ENCODE data around the gene STIP1.

DNA sequence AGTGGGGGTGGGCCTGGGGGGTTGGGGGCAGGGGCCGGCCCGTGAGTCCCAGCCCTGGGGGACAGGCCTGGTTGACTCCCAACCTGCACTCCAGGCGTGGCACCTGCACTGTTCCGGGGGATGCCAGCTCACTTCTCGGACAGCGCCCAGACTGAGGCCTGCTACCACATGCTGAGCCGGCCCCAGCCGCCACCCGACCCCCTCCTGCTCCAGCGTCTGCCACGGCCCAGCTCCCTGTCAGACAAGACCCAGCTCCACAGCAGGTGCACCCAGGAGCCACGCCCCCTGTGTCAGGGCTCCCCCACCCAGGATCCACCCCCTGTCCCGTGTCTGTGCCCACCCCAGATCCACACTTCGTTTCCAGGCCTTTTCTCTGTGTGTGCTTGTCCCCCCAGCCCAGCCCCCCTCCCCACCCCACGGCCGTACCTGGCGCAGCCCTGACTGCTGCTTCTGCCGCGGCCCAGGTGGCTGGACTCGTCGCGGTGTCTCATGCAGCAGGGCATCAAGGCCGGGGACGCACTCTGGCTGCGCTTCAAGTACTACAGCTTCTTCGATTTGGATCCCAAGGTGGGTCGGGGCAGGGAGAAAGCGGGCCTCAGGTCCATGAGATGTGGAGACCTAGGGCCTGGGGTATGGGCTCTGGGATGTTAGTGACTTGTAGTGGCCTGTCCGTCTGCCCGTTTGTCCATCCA is 25.4 kb downstream of the STIP1 start:
- TF ChIP-seq RXRA (IDR thresholded peaks at IDR 0.05): no peak
- TF ChIP-seq, protein P1, sequence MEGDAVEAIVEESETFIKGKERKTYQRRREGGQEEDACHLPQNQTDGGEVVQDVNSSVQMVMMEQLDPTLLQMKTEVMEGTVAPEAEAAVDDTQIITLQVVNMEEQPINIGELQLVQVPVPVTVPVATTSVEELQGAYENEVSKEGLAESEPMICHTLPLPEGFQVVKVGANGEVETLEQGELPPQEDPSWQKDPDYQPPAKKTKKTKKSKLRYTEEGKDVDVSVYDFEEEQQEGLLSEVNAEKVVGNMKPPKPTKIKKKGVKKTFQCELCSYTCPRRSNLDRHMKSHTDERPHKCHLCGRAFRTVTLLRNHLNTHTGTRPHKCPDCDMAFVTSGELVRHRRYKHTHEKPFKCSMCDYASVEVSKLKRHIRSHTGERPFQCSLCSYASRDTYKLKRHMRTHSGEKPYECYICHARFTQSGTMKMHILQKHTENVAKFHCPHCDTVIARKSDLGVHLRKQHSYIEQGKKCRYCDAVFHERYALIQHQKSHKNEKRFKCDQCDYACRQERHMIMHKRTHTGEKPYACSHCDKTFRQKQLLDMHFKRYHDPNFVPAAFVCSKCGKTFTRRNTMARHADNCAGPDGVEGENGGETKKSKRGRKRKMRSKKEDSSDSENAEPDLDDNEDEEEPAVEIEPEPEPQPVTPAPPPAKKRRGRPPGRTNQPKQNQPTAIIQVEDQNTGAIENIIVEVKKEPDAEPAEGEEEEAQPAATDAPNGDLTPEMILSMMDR (IDR thresholded peaks at IDR 0.05; ENCODE audit: low read depth, low read length, missing input control): no peak
- TF ChIP-seq, protein P2, sequence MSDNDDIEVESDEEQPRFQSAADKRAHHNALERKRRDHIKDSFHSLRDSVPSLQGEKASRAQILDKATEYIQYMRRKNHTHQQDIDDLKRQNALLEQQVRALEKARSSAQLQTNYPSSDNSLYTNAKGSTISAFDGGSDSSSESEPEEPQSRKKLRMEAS (IDR thresholded peaks at IDR 0.05): no peak
- no peak for TF ChIP-seq TAF1 (conservative IDR thresholded peaks at IDR 0.05)
- no peak for TF ChIP-seq HNF4A (conservative IDR thresholded peaks at IDR 0.05)
- TF ChIP-seq EGR1 (IDR thresholded peaks at IDR 0.05; ENCODE audit: low read depth in 2 of 2): no peak
- TF ChIP-seq RAD21 (IDR thresholded peaks at IDR 0.05): no peak

Measured in liver (tissue), 3 donors.